ENCODE results near the gene ATP6V0A1.

GRCh38 chr17:42442196-42442565 is 16.5 kb upstream of the ATP6V0A1 start:
- TF ChIP-seq POLR2AphosphoS5 (IDR thresholded peaks at IDR 0.05; ENCODE audit: insufficient read depth, low read depth, low read length) (no peak), CTCF (IDR thresholded peaks at IDR 0.05; ENCODE audit: extremely low read depth in 1 of 2, insufficient read depth in 1 of 2, low read depth in 1 of 2, low read length in 2 of 2) (no peak), FOS (IDR thresholded peaks at IDR 0.05; ENCODE audit: borderline replicate concordance, insufficient read depth, low read length) (no peak)

All from endothelial cell of umbilical vein (primary cell).